GM12878 (cell line): ENCODE results near the gene OR14A16. TPM values are rescaled to one million over a fixed set of nuclear protein-coding genes. Genes with fewer than 3 reads are reported as not detected.

ENCODE experiments used
- ATAC-seq: fragments of 200-7000 bp; cut with Tn5 transposase; 3 replicates; pipeline ENCODE4 v1.9.1; 2020; ENCODE audit warnings: mild to moderate bottlenecking, moderate library complexity
- BruUV-seq: library from RNA; stranded (reverse); fragments of 400-500 nt; replicated peaks from 2 replicates; lab custom pipeline; 2021; lab: Mats Ljungman, UMichigan
- CTCF ChIA-PET: fragments of 300-600 bp; sonication (Branson Sonifier 250); formaldehyde crosslinking; extraction: SDS; loops from one replicate; lab custom pipeline; 2021; ENCODE audit warnings: inconsistent platforms; lab: Yijun Ruan, JAX
- POLR2A ChIA-PET: fragments of 350-600 bp; formaldehyde crosslinking; extraction: SDS; loops from one replicate; lab custom pipeline; 2021; ENCODE audit warnings: inconsistent platforms; lab: Charles Lee
- RAD21 ChIA-PET: fragments of 300-600 bp; sonication (Branson Sonifier 250); formaldehyde crosslinking; loops from one replicate; lab custom pipeline; 2023; ENCODE audit warnings: antibody characterized with exemption; ENCODE audit not compliant: unreplicated experiment; lab: Charles Lee
- SMC1A ChIA-PET: fragments of 300-600 bp; sonication (Branson Sonifier 250); formaldehyde crosslinking; loops from one replicate; lab custom pipeline; 2023; ENCODE audit not compliant: unreplicated experiment, uncharacterized antibody; lab: Charles Lee
- DNase-seq: peaks from one replicate; pipeline ENCODE4 v3.0.0-alpha.2; 2011; ENCODE audit warnings: low read depth, low spot score
- FAIRE-seq: peaks from 3 replicates; lab custom pipeline; 2011; peaks lifted over from hg19 to GRCh38; lab: Jason Lieb, UNC
- H2AFZ ChIP-seq: 2 replicates; pipeline ENCODE4 v1.6.0; 2011; ENCODE audit warnings: low read depth, low read length, control low read depth; ENCODE audit not compliant: control insufficient read depth
- H3K27ac ChIP-seq: 2 replicates; pipeline ENCODE4 v1.5.1; 2011; ENCODE audit warnings: control low read depth; ENCODE audit not compliant: control insufficient read depth, insufficient read depth
- H3K27me3 ChIP-seq, 2 experiments: replicated peaks in 1 of 2; 2 replicates each; pipeline versions ENCODE4 v1.6.0 to v1.6.1; 2011; ENCODE audit warnings: low read length in 1 of 2; ENCODE audit not compliant: control insufficient read depth in 2 of 2, insufficient read depth in 2 of 2
- H3K36me3 ChIP-seq, 2 experiments: 2 replicates each; pipeline ENCODE4 v1.5.1; 2011; ENCODE audit warnings: low read length in 1 of 2; ENCODE audit not compliant: control insufficient read depth in 2 of 2, insufficient read depth in 2 of 2
- H3K4me1 ChIP-seq: 2 replicates; pipeline ENCODE4 v1.6.1; 2011; ENCODE audit warnings: mild to moderate bottlenecking, low read length, moderate library complexity, mixed read lengths; ENCODE audit not compliant: control insufficient read depth, insufficient read depth
- H3K4me2 ChIP-seq: 2 replicates; pipeline ENCODE4 v1.6.0; 2011; ENCODE audit warnings: control low read depth; ENCODE audit not compliant: control insufficient read depth, insufficient read depth
- H3K4me3 ChIP-seq: fragments of 200-600 bp; sonication (generic); 2 replicates; pipeline ENCODE4 v1.5.1; 2016
- H3K79me2 ChIP-seq: 2 replicates; pipeline ENCODE4 v1.6.0; 2011; ENCODE audit warnings: low read length; ENCODE audit not compliant: control insufficient read depth, insufficient read depth
- H3K9ac ChIP-seq: 2 replicates; pipeline ENCODE4 v1.8.0; 2011; ENCODE audit warnings: low read length, control low read depth, mixed read lengths; ENCODE audit not compliant: control insufficient read depth, insufficient read depth
- H3K9me3 ChIP-seq: replicated peaks from 3 replicates; pipeline ENCODE4 v1.5.1; 2011; ENCODE audit warnings: mild to moderate bottlenecking, low read length; ENCODE audit not compliant: control insufficient read depth, insufficient read depth
- H4K20me1 ChIP-seq: 2 replicates; pipeline ENCODE4 v1.6.0; 2011; ENCODE audit not compliant: control insufficient read depth, insufficient read depth
- CREB1 ChIP-seq: IDR thresholded peaks from 2 replicates; pipeline ENCODE4 v1.6.1; 2012; ENCODE audit warnings: low read depth, mild to moderate bottlenecking, inconsistent platforms
- EP300 ChIP-seq, 2 experiments: fragments of 150-350 bp in 1 of 2; IDR thresholded peaks; 2 replicates each; pipeline ENCODE4 v1.6.1; 2011 to 2012; ENCODE audit warnings: low read depth in 2 of 2, low read length in 2 of 2, borderline replicate concordance in 1 of 2, improper control_type of control experiment in 1 of 2, inconsistent platforms in 1 of 2; ENCODE audit not compliant: control insufficient read depth in 1 of 2
- FOS ChIP-seq: IDR thresholded peaks from 3 replicates; pipeline ENCODE4 v1.6.1; 2011; ENCODE audit warnings: borderline replicate concordance; ENCODE audit not compliant: insufficient read length; ENCODE audit errors: extremely low read depth
- HCFC1 ChIP-seq: fragments of 150-350 bp; IDR thresholded peaks from 2 replicates; pipeline ENCODE4 v1.6.1; 2014; ENCODE audit warnings: low read length
- NR2C1 ChIP-seq: fragments of 450-650 bp; IDR thresholded peaks from 2 replicates; pipeline ENCODE4 v1.6.1; 2017; ENCODE audit warnings: antibody characterized with exemption, mild to moderate bottlenecking, moderate library complexity
- NR2C2 ChIP-seq: IDR thresholded peaks from 2 replicates; pipeline ENCODE4 v1.6.1; 2011; ENCODE audit warnings: borderline replicate concordance, low read depth; ENCODE audit not compliant: control insufficient read depth, insufficient read length
- POLR2AphosphoS2 ChIP-seq: IDR thresholded peaks from 2 replicates; pipeline ENCODE4 v1.6.1; 2011; ENCODE audit warnings: low read depth, mild to moderate bottlenecking, low read length, improper control_type of control experiment, moderate library complexity
- SIN3A ChIP-seq: IDR thresholded peaks from 2 replicates; pipeline ENCODE4 v1.6.1; 2012; ENCODE audit warnings: low read depth, low read length, improper control_type of control experiment
- SKIL ChIP-seq: fragments of 450-650 bp; IDR thresholded peaks from 2 replicates; pipeline ENCODE4 v1.6.1; 2017; ENCODE audit warnings: mild to moderate bottlenecking, low read depth, inconsistent platforms; ENCODE audit not compliant: poor library complexity, severe bottlenecking
- SMC3 ChIP-seq: IDR thresholded peaks from 2 replicates; pipeline ENCODE4 v1.6.1; 2011; ENCODE audit warnings: low read length, improper control_type of control experiment, borderline replicate concordance
- ZNF217 ChIP-seq: fragments of 450-650 bp; IDR thresholded peaks from 2 replicates; pipeline ENCODE4 v1.6.1; 2017; ENCODE audit warnings: antibody characterized with exemption, mild to moderate bottlenecking
- ZNF622 ChIP-seq: fragments of 450-650 bp; IDR thresholded peaks from 2 replicates; pipeline ENCODE4 v1.6.1; 2017; ENCODE audit warnings: mild to moderate bottlenecking, inconsistent platforms
- WGBS: methylation state at CpG from one replicate; pipeline ENCODE4 v1.1.6; 2016; ENCODE audit warnings: low lambda C conversion rate; ENCODE audit not compliant: insufficient replicate concordance, insufficient coverage; ENCODE audit errors: missing lambda C conversion rate; 5-methylcytosine and 5-hydroxymethylcytosine counted together
- in situ Hi-C: fragments of 300-500 bp; cut with MboI; formaldehyde crosslinking; loops from 9 replicates; pipeline ENCODE4 v1.14.3; 2018; ENCODE audit warnings: mixed read lengths
- intact Hi-C: fragments of 100-400 bp; cut with micrococcal nuclease; formaldehyde crosslinking; loops from one replicate; pipeline ENCODE4 v1.14.2; 2022; ENCODE audit not compliant: unreplicated experiment
- polyA plus RNA-seq, 11 experiments: library from polyadenylated mRNA; depleted of rRNA in 4 of 11; unstranded in 6 of 11; stranded (reverse) in 5 of 11; fragments of >200 nt; fragmentation: Nextera tagmentation in 4 of 11; fragmentation: Illumina TruSeq in 1 of 11; extraction: Ambion mirVana in 4 of 11; extraction: Trizol in 1 of 11; gene quantifications; 1 replicate in 1 of 11; 2 replicates in 10 of 11; pipeline versions ENCODE4 v1.2.1 to v1.2.3, GENCODE V29; 2011 to 2016; ENCODE audit warnings: inconsistent platforms in 2 of 11, missing spikeins in 2 of 11, low read depth in 1 of 11
- total RNA-seq, 4 experiments: library from RNA; depleted of rRNA in 3 of 4; stranded (reverse); fragments of >200 nt in 3 of 4; fragmentation: Illumina TruSeq in 1 of 4; extraction: Trizol in 1 of 4; gene quantifications; 2 replicates each; pipeline versions ENCODE4 v1.2.1 to v1.2.3, GENCODE V29; 2013 to 2021

Gene OR14A16
- total and polyA plus RNA-seq, 10 of the 15 experiments (the other 5 are each of a cell fraction or from before 2014, with no cell fraction given): not detected

GRCh38 chr1:247840818-247841217 lies 16.9 kb upstream of the OR14A16 start:
- intact Hi-C loops (no loop called here), in situ Hi-C loops (no loop called here)
- H3K79me2 ChIP-seq: no peaks in the 10 kb centered on the region
- H3K27ac ChIP-seq: no peak overlapping the region
- H3K27me3 ChIP-seq: no peaks in the 10 kb centered on the region
- no peaks in the 10 kb centered on the region for H4K20me1 ChIP-seq
- no TSS peak for BruUV-seq
- H3K4me1 ChIP-seq: no peaks in the 10 kb centered on the region
- CTCF ChIA-PET: no interaction called here
- SMC1A ChIA-PET: no interaction called here
- no peak for FAIRE-seq
- no peaks in the 10 kb centered on the region for H3K36me3 ChIP-seq
- WGBS: 11% methylated on average over 2 of the region's 2 CpGs
- POLR2A ChIA-PET: no interaction called here
- H2AFZ ChIP-seq: no peak overlapping the region
- H3K4me3 ChIP-seq: no peak overlapping the region
- H3K9ac ChIP-seq: no peak overlapping the region
- no peak for ATAC-seq
- RAD21 ChIA-PET: no interaction called here
- no peak for TF ChIP-seq ZNF622
- no peak for TF ChIP-seq POLR2AphosphoS2
- no peak for TF ChIP-seq SMC3
- TF ChIP-seq CREB1: no peak
- no peak for TF ChIP-seq NR2C2
- no peak for TF ChIP-seq SIN3A
- TF ChIP-seq SKIL: no peak
- no peak for TF ChIP-seq ZNF217
- no peak for TF ChIP-seq HCFC1
- TF ChIP-seq FOS: no peak
- TF ChIP-seq NR2C1: no peak
- TF ChIP-seq EP300 (IDR thresholded peaks at IDR 0.05; ENCODE audit: borderline replicate concordance in 1 of 2, control insufficient read depth in 1 of 2, low read depth in 2 of 2, low read length in 2 of 2): no peak
- no peak for DNase-seq
- H3K4me2 ChIP-seq: no peak overlapping the region
- H3K9me3 ChIP-seq: no peaks in the 10 kb centered on the region
